Activated CD4-positive, alpha-beta T cell treated with anti-CD3 and anti-CD28 coated beads, Interleukin-2, amount 50 U/mL, for 4 hours (primary cell): ENCODE results near the gene KCNG3.
"Not testable (repeated sequence)": the region's sequence is repeated elsewhere in the genome, so short reads cannot be mapped to it uniquely, and the experiment has no call there.

Source experiments
- DNase-seq, 2 experiments: peaks; one replicate each; pipeline ENCODE4 v3.0.0-alpha.2; 2020

KCNG3 gene

GRCh38 chr2:42425697-42426096, 68.1 kb downstream of the KCNG3 start:
- DNase-seq = no peak

- no peak for DNase-seq
Observed at GRCh38 chr2:42424033-42424432, 69.7 kb downstream of the KCNG3 start.

GRCh38 chr2:42421601-42422239, 72.1 kb downstream of the KCNG3 start:
- no peak for DNase-seq

GRCh38 chr2:42421157-42421485, 72.7 kb downstream of the KCNG3 start:
- DNase-seq = no peak

GRCh38 chr2:42414648-42415047, 79.1 kb downstream of the KCNG3 start:
- DNase-seq = no peak

- no peak for DNase-seq
Observed at GRCh38 chr2:42414158-42414557, 79.6 kb downstream of the KCNG3 start.

- DNase-seq = no peak
Observed at GRCh38 chr2:42410742-42411514, 82.9 kb downstream of the KCNG3 start.

- DNase-seq = no peak
Observed at GRCh38 chr2:42408009-42408408, 85.8 kb downstream of the KCNG3 start.

GRCh38 chr2:42407476-42407875, 86.3 kb downstream of the KCNG3 start:
- no peak for DNase-seq

- no peak for DNase-seq
Observed at GRCh38 chr2:42404676-42405075, 89.1 kb downstream of the KCNG3 start.

- no peak for DNase-seq
Observed at GRCh38 chr2:42401773-42402172, 92.0 kb downstream of the KCNG3 start.

GRCh38 chr2:42398052-42398451, 95.7 kb downstream of the KCNG3 start:
- DNase-seq = not testable (repeated sequence)

GRCh38 chr2:42393320-42393719, 100.5 kb downstream of the KCNG3 start:
- not testable (repeated sequence) for DNase-seq

- DNase-seq = no peak
Observed at GRCh38 chr2:42392191-42392590, 101.6 kb downstream of the KCNG3 start.
